ENCODE data around the gene BLID.

GRCh38 chr11:122096272-122097112 lies 19.5 kb downstream of the BLID start:
- TF ChIP-seq, protein P1, sequence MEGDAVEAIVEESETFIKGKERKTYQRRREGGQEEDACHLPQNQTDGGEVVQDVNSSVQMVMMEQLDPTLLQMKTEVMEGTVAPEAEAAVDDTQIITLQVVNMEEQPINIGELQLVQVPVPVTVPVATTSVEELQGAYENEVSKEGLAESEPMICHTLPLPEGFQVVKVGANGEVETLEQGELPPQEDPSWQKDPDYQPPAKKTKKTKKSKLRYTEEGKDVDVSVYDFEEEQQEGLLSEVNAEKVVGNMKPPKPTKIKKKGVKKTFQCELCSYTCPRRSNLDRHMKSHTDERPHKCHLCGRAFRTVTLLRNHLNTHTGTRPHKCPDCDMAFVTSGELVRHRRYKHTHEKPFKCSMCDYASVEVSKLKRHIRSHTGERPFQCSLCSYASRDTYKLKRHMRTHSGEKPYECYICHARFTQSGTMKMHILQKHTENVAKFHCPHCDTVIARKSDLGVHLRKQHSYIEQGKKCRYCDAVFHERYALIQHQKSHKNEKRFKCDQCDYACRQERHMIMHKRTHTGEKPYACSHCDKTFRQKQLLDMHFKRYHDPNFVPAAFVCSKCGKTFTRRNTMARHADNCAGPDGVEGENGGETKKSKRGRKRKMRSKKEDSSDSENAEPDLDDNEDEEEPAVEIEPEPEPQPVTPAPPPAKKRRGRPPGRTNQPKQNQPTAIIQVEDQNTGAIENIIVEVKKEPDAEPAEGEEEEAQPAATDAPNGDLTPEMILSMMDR (IDR thresholded peaks at IDR 0.05; ENCODE audit: insufficient read depth, low read depth, low read length) = no peak
- no peak for TF ChIP-seq EZH2 (IDR thresholded peaks at IDR 0.05; ENCODE audit: insufficient read depth, low read length)
